Dendritic cell treated with granulocyte-macrophage colony-stimulating factor and Interleukin-4, amounts not matched to agents 40 ng/mL and 50 ng/mL, for 4 days (primary cell): Measurements from ENCODE around the gene SPTAN1.

Experiments
- H3K27ac Mint-ChIP-seq: one replicate; pipeline ENCODE4 v1.8.0; 2022; ENCODE audit warnings: mild to moderate bottlenecking, mixed read lengths
- H3K27me3 Mint-ChIP-seq: one replicate; pipeline ENCODE4 v1.8.0; 2022; ENCODE audit warnings: mild to moderate bottlenecking, mixed read lengths
- H3K36me3 Mint-ChIP-seq: one replicate; pipeline ENCODE4 v1.8.0; 2022; ENCODE audit warnings: low read depth, mixed read lengths
- H3K4me1 Mint-ChIP-seq: one replicate; pipeline ENCODE4 v1.8.0; 2022; ENCODE audit warnings: low read depth, mixed read lengths
- H3K4me3 Mint-ChIP-seq: one replicate; pipeline ENCODE4 v1.8.0; 2022; ENCODE audit warnings: mild to moderate bottlenecking, moderate library complexity, mixed read lengths
- H3K9me3 Mint-ChIP-seq: one replicate; pipeline ENCODE4 v1.8.0; 2022; ENCODE audit warnings: mixed read lengths
- intact Hi-C: fragments of 100-400 bp; cut with micrococcal nuclease; formaldehyde crosslinking; loops from one replicate; pipeline ENCODE4 v1.15.0; 2022

SPTAN1 gene

DNA sequence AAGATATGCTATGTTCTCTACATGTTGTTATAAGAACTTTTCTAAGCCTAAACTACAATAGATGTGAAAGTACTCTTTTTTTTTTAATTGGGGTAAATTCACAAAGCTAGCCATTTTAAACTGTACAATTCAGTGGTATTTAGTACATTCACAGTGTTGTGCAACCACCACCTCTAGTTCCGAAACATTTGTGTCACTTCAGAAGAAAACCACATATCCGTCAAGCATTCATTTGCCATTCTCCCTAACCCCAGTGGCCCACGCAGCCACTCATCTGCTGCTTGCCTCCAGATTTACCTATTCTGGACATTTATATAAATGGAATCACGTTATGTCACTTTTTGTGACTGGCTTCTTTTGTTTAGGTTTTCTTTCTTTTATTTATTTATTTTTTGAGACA is 43.1 kb downstream of the SPTAN1 start:
- intact Hi-C loops = no loop called here
- H3K27me3 Mint-ChIP-seq = no peaks in the 10 kb centered on the region
- H3K36me3 Mint-ChIP-seq = peaks cover 100% of the 10 kb centered on the region
- no peak overlapping the region for H3K27ac Mint-ChIP-seq
- H3K4me1 Mint-ChIP-seq = no peaks in the 10 kb centered on the region
- H3K4me3 Mint-ChIP-seq = no peak overlapping the region
- H3K9me3 Mint-ChIP-seq = no peaks in the 10 kb centered on the region

DNA sequence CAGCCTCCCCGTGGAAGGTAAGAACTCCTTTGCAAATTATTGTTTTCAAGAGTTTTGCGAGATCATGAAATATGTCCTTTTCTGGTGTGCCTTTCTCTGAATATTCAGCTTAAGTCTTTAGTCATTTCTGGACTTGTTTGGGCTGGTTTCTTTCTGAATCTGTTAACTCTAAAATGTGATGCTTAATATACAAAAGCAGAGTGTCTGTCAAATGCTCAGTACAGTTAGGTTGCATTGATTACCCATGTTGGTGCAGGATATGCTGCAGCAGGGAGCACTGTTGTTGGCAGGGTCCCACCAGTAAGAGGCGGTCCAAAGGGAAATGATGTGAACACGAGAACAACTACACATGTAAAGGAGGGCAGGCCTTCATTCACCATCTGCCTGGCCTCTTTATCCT is 47.7 kb downstream of the SPTAN1 start:
- H3K27ac Mint-ChIP-seq = no peak overlapping the region

DNA sequence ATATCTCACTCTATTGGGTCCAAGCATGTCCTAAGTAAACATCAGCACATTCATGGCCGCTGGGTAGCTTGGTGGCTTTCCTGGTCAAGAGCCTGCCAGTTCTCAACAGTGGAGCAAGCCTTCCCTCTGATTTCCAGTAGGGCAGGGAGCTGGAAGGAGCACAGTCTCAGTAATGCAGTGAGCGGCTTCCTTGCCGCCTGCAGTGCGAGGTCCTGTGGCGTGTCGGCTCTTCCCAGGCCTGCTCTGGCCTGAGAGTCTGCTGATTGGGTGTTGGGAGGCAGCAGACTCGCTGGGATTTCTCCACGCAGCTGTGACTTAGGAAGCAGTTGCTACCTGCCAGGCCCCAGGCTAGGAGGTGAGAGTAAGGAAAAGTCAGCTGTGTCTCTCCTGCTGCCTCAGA is 51.3 kb downstream of the SPTAN1 start:
- Mint-ChIP-seq H3K4me1 (no peaks in the 10 kb centered on the region), H3K27me3 (no peaks in the 10 kb centered on the region), H3K36me3 (peaks cover 96% of the 10 kb centered on the region), H3K9me3 (no peaks in the 10 kb centered on the region), H3K27ac (no peak overlapping the region), H3K4me3 (no peak overlapping the region)
- intact Hi-C loops = no loop called here

More for the DNA sequence above, 47.7 kb downstream of the SPTAN1 start:
- intact Hi-C loops = no loop called here
- Mint-ChIP-seq H3K9me3 (no peaks in the 10 kb centered on the region), H3K4me1 (no peaks in the 10 kb centered on the region), H3K27me3 (no peaks in the 10 kb centered on the region), H3K36me3 (peaks cover 96% of the 10 kb centered on the region), H3K4me3 (no peak overlapping the region)

DNA sequence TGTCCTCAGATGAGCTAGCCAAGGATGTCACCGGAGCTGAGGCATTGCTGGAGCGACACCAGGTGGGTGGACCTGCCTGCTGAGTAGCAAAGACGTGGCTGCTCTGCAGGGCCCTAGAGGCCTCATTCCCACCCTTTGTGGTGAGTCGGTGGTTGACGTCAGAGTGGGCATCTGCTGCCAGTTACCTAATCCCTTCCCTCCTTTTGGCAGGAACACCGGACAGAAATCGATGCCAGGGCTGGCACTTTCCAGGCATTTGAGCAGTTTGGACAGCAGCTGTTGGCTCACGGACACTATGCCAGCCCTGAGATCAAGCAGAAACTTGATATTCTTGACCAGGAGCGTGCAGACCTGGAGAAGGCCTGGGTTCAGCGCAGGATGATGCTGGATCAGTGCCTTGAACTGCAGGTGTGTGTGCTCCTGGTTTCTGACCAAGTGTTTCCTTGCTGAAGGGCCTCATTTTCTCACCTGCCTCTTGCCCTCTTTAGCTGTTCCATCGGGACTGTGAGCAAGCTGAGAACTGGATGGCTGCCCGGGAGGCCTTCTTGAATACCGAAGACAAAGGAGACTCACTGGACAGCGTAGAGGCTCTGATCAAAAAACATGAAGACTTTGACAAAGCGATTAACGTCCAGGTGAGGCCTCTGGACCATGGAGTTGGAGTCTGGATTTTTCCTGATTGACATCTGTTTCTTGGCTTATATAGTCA is 55.4 kb downstream of the SPTAN1 start:
- H3K36me3 Mint-ChIP-seq = peaks cover 99% of the 10 kb centered on the region
- no peaks in the 10 kb centered on the region for H3K4me1 Mint-ChIP-seq
- no peaks in the 10 kb centered on the region for H3K9me3 Mint-ChIP-seq
- H3K4me3 Mint-ChIP-seq = no peak overlapping the region
- no peaks in the 10 kb centered on the region for H3K27me3 Mint-ChIP-seq
- no peak overlapping the region for H3K27ac Mint-ChIP-seq
- intact Hi-C loops = no loop called here

DNA sequence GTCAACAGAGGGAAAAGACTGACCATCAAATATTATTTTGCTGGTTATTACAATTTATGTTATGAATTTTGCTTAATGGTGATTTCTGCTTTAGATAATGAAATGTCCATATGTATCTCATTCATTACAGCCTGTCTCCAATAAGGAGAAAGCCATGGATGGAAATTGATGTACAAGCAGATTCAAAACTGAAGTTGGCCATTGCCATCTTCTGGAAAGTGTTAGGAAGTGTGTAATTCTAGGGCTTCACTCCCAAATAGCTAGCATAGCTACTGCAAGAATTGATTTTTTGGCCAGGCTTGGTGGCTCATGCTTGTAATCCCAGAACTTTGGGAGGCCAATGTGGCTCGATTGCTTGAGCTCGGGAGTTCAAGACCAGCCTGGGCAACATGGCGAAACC is 58.5 kb downstream of the SPTAN1 start:
- H3K27ac Mint-ChIP-seq = no peak overlapping the region
- H3K4me1 Mint-ChIP-seq = no peaks in the 10 kb centered on the region
- no peaks in the 10 kb centered on the region for H3K9me3 Mint-ChIP-seq
- intact Hi-C loops = no loop called here
- peaks cover 99% of the 10 kb centered on the region for H3K36me3 Mint-ChIP-seq
- H3K4me3 Mint-ChIP-seq = no peak overlapping the region
- no peaks in the 10 kb centered on the region for H3K27me3 Mint-ChIP-seq

DNA sequence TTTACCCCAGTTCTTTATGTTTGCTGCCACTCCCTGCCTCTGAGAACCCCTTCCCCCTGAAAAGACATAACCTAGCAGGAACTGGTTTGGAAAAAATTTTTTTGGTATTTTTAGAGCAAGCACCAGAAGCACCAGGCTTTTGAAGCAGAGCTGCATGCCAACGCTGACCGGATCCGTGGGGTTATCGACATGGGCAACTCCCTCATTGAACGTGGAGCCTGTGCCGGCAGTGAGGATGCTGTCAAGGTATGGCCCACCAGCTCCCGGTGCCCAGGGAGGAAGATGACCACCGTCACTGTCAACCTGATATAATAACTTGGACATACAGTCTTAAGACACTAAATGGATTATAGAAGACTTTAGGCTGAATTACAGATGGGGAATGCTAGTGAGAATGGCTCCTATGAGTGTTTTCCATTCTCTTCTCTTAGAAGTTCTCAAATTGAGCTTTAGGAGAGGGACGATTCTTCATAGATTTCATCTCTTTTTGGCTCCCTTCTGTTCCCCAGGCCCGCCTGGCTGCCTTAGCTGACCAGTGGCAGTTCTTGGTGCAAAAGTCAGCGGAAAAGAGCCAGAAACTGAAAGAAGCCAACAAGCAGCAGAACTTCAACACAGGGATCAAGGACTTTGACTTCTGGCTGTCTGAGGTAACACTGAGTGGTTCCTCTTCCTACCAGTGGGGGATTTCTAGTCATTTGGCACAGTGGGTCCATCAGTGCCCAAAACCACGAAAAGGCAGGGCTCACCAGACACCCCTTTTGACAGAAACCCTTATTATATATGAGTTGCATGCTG is 59.4 kb downstream of the SPTAN1 start:
- Mint-ChIP-seq H3K4me1 (no peaks in the 10 kb centered on the region), H3K9me3 (no peaks in the 10 kb centered on the region), H3K27me3 (no peaks in the 10 kb centered on the region), H3K4me3 (no peak overlapping the region), H3K36me3 (peaks cover 99% of the 10 kb centered on the region), H3K27ac (no peak overlapping the region)
- intact Hi-C loops = no loop called here

DNA sequence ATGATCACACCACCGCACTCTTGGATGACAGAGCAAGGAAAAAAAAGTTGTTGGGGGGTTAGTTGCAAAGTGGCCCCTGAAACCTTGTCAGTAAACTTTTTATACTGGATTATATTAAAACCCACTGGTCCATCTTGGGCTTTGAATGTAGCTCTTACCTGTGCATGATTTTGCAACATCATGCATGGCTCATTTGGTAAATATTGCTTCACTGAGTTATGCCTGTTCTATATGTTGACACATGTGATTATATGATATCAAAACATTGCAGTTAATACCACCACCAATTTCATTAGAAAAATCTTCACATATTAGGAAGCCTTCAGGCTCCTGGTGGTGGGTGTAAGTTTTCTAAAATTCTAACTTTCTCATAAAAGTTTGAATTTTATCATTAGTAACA is 62.3 kb downstream of the SPTAN1 start:
- H3K27me3 Mint-ChIP-seq = no peaks in the 10 kb centered on the region
- H3K36me3 Mint-ChIP-seq = peaks cover 99% of the 10 kb centered on the region
- no peaks in the 10 kb centered on the region for H3K9me3 Mint-ChIP-seq
- no peak overlapping the region for H3K4me3 Mint-ChIP-seq
- no peak overlapping the region for H3K27ac Mint-ChIP-seq
- intact Hi-C loops = no loop called here
- H3K4me1 Mint-ChIP-seq = no peaks in the 10 kb centered on the region

DNA sequence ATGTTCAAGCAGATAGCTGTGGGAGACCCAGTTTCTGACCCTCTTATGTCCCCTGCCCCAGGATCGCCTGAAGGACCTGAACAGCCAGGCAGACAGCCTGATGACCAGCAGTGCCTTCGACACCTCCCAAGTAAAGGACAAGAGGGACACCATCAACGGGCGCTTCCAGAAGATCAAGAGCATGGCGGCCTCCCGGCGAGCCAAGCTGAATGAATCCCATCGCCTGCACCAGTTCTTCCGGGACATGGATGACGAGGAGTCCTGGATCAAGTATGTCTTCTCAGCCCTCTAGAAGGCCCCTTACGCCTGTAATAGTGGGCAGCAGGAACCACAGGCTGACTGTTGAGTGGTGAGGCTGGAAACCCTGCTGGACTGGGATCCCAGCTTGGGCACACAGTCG is 63.2 kb downstream of the SPTAN1 start:
- Mint-ChIP-seq H3K36me3 (peaks cover 99% of the 10 kb centered on the region), H3K4me3 (no peak overlapping the region), H3K9me3 (no peaks in the 10 kb centered on the region), H3K27me3 (no peaks in the 10 kb centered on the region), H3K27ac (no peak overlapping the region), H3K4me1 (no peaks in the 10 kb centered on the region)
- intact Hi-C loops = no loop called here

DNA sequence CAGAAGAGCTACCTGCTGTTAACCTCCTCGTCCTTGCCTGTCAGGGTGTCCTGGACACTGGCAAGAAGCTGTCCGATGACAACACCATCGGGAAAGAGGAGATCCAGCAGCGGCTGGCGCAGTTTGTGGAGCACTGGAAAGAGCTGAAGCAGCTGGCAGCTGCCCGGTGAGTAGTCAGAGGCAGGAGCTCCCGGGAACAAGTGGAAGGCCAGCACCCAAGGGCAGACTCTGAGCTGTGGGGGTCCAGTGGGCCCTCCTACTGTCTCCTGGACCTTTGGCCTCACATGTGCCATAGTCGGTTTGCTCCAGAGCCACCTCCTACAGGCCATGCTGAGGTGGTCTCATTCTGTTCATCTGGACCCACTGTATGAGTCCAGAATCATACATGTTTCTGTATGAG is 65.6 kb downstream of the SPTAN1 start:
- Mint-ChIP-seq H3K9me3 (no peaks in the 10 kb centered on the region), H3K4me1 (no peaks in the 10 kb centered on the region), H3K27me3 (no peaks in the 10 kb centered on the region), H3K36me3 (peaks cover 99% of the 10 kb centered on the region), H3K27ac (no peak overlapping the region), H3K4me3 (no peak overlapping the region)
- intact Hi-C loops = no loop called here

DNA sequence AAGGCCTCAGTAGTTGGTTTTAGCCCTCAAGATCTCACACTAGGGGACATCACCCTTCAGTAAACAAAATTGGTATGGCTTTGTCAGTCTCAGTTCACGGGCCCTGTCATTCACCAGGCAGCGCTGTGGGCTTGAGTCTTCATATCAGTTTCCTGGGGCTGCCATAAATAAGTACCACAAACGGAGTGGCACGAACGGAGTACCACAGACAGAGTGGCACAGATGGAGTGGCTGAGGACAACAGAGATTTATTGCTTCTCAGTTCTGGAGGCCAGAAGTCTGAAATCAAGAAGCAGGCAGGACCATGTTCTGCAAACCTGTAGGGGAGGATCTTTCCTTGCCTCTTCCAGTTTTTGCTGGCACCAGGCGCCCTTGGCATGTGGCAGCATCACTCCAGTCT is 66.7 kb downstream of the SPTAN1 start:
- H3K4me3 Mint-ChIP-seq = no peak overlapping the region
- no peak overlapping the region for H3K27ac Mint-ChIP-seq
- intact Hi-C loops = no loop called here
- no peaks in the 10 kb centered on the region for H3K27me3 Mint-ChIP-seq
- no peaks in the 10 kb centered on the region for H3K4me1 Mint-ChIP-seq
- H3K36me3 Mint-ChIP-seq = peaks cover 97% of the 10 kb centered on the region
- no peaks in the 10 kb centered on the region for H3K9me3 Mint-ChIP-seq

DNA sequence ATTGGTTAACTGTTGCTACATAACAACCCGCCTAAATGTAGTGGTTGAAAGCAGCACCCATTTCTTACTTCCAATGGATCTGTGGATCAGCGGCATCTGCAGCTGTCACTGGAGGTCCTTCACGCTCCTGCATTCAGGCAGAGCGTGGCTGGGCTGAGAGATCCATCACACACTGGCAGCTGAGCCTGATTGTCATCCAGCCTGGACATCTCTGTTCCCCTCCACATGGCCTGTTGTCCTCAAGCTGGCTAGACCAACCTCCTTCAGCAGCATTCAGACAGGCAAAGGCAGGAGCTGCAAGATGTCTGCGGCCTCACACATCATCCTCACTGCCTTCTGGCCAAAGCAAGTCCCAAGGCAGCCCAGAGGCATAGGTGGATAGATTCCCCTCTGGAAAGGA is 67.4 kb downstream of the SPTAN1 start:
- no peaks in the 10 kb centered on the region for H3K27me3 Mint-ChIP-seq
- H3K9me3 Mint-ChIP-seq = no peaks in the 10 kb centered on the region
- H3K27ac Mint-ChIP-seq = no peak overlapping the region
- H3K4me3 Mint-ChIP-seq = no peak overlapping the region
- H3K4me1 Mint-ChIP-seq = no peaks in the 10 kb centered on the region
- intact Hi-C loops = no loop called here
- H3K36me3 Mint-ChIP-seq = peaks cover 97% of the 10 kb centered on the region

DNA sequence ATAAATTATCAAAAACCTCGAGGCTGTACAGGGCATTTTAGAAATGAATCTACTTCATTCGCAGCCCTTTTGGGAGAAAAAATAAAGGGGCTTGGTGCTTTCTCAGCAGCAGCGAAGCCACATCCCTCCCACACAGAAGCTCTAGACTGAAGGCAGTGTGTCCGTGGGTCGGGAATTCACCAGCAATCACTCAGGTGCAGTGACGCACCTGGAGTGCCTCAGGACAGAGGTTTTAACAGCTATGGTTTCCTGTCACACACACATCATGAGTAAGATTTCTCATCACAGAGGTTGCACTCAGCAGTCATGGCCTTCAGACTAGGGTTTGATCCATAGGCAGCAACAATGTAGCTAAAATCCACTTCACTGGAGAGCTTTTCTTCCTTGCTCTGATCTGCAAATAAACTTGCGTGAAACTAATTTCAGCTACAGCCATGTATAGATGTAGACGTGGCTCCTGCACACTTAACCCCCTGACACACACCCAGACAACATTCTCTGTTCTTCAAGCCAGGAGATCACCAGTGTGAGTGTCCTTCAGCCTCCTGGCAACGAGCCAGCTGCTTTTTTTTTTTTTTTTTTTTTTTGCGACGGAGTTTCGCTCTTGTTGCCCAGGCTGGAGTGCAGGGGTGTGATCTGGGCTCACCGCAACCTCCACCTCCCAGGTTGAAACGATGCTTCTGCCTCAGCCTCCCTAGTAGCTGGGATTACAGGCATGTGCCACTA is 69.5 kb downstream of the SPTAN1 start:
- no peak overlapping the region for H3K4me3 Mint-ChIP-seq
- no peaks in the 10 kb centered on the region for H3K4me1 Mint-ChIP-seq
- no peaks in the 10 kb centered on the region for H3K9me3 Mint-ChIP-seq
- intact Hi-C loops = no loop called here
- no peaks in the 10 kb centered on the region for H3K27me3 Mint-ChIP-seq
- peaks cover 99% of the 10 kb centered on the region for H3K36me3 Mint-ChIP-seq
- no peak overlapping the region for H3K27ac Mint-ChIP-seq

DNA sequence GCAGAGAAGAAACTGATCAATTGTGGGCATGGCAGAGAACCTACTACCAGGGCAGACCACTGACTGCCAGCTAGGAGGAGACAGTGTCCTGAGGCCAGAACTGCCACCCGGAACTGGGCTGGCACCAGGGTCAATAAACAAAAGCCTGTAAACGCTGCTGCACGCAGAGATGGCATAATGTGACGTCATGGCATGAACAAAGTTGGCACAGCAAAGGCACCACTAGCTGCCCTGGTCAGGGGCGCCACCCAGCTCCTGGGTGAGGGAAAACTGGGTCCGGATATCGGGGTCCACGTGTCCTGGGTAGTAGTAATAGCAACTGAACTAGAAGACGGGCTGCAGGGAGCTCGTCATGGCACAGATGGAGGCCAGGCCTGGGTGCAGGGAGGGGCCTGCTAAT is 72.2 kb downstream of the SPTAN1 start:
- H3K27me3 Mint-ChIP-seq = no peaks in the 10 kb centered on the region
- intact Hi-C loops = no loop called here
- H3K4me3 Mint-ChIP-seq = no peak overlapping the region
- H3K36me3 Mint-ChIP-seq = peaks cover 99% of the 10 kb centered on the region
- no peaks in the 10 kb centered on the region for H3K4me1 Mint-ChIP-seq
- H3K27ac Mint-ChIP-seq = no peak overlapping the region
- H3K9me3 Mint-ChIP-seq = no peaks in the 10 kb centered on the region

DNA sequence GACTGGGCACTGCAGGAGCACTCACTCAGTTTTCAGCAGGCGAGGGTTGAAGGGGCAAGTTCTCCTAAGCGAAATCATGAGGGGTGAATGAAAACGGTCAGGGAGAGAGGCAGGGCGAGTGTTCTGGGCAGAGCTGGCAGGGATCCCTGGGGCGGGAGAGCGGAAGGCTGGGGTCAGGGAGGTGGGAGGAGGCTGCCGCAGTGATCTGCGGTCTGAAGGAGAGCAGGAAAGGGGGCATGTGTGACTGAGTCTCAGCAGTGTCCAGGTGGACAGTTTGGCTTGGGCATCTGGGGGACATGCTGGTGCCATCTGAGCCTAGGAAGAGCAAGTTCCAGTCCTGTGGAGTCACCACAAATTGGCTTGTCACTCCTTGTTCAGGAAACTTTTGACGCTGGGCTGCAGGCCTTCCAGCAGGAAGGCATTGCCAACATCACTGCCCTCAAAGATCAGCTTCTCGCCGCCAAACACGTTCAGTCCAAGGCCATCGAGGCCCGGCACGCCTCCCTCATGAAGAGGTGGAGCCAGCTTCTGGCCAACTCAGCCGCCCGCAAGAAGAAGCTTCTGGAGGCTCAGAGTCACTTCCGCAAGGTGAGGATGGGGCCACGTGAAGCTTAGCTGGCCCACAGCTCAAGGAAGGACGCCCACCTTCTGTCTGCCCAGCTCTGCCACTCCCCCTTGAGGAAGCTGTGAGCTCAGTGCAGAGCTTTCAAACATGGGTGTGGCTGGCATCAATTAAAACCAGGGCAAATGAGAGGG is 73.2 kb downstream of the SPTAN1 start:
- Mint-ChIP-seq H3K4me1 (no peaks in the 10 kb centered on the region), H3K27ac (no peak overlapping the region), H3K4me3 (no peak overlapping the region), H3K36me3 (peaks cover 99% of the 10 kb centered on the region), H3K9me3 (no peaks in the 10 kb centered on the region), H3K27me3 (no peaks in the 10 kb centered on the region)
- intact Hi-C loops = no loop called here
